GM12864 (cell line): Measurements from ENCODE around the gene LEMD2.

Experiments
- DNase-seq: peaks from one replicate; pipeline ENCODE4 v3.0.0-alpha.2; 2011; ENCODE audit warnings: low read depth
- H3K4me3 ChIP-seq: 2 replicates; pipeline ENCODE4 v1.5.1; 2011; ENCODE audit warnings: mild to moderate bottlenecking, low read depth, low read length, control low read depth
- TF ChIP-seq, protein P1 (sequence below): IDR thresholded peaks from 2 replicates; pipeline ENCODE4 v1.5.1; 2011; ENCODE audit warnings: low read depth, mild to moderate bottlenecking, moderate library complexity, low read length, control low read depth, inconsistent platforms; ENCODE audit errors: missing control alignments

Gene LEMD2

DNA sequence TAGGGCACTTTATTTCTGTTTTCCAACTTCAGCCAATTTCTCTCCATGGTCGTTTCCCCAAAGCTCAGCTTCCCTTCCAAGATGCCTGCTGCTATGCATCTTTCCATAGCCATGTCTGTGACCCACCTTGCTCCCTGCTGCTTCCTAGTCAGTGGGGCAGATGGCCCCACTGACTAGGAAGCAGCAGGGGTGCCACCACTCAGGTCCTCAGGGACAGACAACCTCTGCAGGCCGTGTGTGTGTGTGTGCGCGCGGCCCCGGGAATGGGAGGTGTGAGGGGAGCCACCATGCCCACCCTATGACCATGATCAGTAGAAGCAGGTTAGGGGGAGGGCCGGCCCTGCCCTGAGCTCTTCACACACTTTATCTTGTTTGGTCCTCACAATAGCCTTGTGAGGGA is 39.5 kb downstream of the LEMD2 start:
- TF ChIP-seq, protein P1, sequence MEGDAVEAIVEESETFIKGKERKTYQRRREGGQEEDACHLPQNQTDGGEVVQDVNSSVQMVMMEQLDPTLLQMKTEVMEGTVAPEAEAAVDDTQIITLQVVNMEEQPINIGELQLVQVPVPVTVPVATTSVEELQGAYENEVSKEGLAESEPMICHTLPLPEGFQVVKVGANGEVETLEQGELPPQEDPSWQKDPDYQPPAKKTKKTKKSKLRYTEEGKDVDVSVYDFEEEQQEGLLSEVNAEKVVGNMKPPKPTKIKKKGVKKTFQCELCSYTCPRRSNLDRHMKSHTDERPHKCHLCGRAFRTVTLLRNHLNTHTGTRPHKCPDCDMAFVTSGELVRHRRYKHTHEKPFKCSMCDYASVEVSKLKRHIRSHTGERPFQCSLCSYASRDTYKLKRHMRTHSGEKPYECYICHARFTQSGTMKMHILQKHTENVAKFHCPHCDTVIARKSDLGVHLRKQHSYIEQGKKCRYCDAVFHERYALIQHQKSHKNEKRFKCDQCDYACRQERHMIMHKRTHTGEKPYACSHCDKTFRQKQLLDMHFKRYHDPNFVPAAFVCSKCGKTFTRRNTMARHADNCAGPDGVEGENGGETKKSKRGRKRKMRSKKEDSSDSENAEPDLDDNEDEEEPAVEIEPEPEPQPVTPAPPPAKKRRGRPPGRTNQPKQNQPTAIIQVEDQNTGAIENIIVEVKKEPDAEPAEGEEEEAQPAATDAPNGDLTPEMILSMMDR: no peak
- no peak overlapping the region for H3K4me3 ChIP-seq
- no peak for DNase-seq

DNA sequence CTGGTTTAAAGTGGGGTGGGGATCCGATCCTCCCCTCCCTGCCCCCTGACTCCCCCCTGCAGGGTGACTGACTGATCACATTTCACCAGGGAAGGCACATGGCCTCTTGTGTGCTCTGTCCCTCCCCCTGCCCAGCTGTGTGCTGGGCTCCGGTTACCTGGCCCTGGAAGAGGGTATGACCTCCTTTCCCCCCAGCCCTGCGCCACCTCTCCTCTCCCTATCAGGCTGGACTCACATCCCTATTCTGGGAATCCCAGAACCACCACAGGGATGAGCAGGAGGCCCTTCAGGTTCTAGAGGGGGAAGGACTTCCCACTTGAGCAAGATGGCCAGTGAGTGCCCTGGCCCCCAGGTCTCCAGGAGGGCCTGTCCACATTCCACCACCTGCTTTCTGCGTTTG is 40.1 kb downstream of the LEMD2 start:
- TF ChIP-seq, protein P1: no peak
- no peak for DNase-seq
- H3K4me3 ChIP-seq: no peak overlapping the region

DNA sequence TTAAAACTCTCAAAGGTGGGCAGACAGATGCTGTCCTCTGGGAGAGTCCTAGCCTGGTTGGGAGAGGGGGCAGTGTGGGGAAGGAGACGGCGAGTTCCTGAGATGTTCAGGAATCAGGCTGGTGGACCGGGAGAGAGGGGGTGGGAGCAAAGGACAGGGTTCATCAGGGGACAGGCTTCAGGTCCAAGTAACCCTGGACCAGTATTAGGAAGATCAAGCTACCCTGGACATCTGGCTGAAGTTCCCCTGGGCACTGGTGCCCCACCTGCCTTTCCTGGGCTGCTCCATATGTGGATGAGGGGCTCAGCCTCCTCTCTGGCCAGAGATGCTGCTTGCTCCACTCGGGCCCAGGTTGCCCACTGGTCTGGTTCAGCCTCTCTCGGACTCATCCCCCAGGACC is 41.1 kb downstream of the LEMD2 start:
- TF ChIP-seq, protein P1: no peak
- H3K4me3 ChIP-seq: no peak overlapping the region
- no peak for DNase-seq

DNA sequence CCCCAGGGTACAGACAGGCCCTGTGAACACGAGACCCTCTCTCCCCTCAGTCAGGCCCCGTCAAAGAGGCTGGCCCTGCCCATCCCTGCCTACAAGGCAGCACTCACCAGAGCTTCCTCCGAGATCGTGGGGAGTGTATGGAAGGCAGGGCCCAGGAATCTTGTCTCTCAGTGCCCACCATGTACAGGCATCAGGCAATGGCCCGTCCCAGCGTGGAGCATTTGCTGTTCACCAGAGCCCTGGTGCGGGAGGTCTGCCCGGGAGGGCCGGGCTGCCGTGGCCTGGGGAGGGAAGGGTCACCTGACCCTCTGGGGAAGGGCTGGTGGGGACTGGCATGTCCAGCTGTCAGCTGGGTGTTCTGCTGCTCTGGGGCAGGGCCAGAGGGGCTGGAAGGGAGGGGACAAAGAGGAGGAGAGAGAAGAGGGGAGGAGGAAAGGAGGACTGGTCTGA is 42.3 kb downstream of the LEMD2 start, which contains the start of gene IP6K3:
TSS of gene IP6K3 (minus strand) at position 255 of the 450 bp plus-strand sequence. CDS start 11,429 bp downstream, outside the sequence.
- TF ChIP-seq, protein P1: no peak
- no peak for DNase-seq
- H3K4me3 ChIP-seq: no peak within 1 kb of the TSS

DNA sequence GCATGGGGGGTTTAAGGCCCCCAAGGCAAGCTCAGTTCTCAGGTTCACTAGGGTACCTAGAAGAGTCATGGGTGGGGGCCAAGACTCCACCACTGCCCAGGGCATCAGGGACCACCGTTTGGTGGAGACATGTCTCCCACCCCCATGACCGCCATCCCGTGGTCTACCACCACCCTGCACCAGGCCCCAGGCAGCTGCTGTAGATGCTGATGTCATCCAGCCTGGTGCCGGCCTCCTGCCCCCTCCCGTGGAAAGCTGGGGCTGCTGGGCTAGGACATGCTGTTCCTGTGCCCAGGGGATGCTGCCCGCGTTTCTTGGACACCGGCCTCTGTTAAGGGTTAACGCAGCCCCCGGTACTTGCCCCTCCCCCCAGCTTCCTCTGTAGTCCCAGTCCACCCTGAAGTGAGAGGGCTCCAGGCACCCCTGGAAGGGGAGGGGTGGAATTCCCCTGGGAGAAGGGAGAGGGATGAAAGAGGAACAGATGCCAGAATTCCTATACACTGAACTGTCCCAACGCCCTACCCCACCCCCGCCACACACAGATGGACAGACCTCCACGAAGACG is 42.8 kb downstream of the LEMD2 start:
- no peak overlapping the region for H3K4me3 ChIP-seq
- DNase-seq: no peak

DNA sequence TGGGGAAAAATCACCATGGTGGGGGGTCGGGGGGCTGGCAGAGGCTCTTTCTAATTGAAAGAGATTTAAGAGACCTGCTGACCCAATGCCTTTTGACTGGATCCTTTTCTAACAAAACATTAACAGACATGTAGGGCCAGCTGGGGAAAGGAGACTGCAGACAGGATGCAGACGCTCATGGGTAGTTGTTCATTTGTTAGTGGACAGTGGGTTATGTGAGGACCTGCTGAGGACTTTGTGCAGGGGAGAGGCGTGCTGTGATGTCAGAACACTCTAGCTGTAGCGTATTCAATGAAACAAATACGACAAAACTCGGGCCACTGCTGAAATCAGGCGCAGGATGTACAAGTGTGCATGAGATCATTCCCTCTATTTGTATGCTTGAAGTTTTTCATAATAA is 43.4 kb downstream of the LEMD2 start:
- TF ChIP-seq, protein P1: no peak
- no peak for DNase-seq
- H3K4me3 ChIP-seq: no peak overlapping the region

More for the DNA sequence above, 42.8 kb downstream of the LEMD2 start:
- TF ChIP-seq, protein P1: no peak
